WTC11 (cell line): ENCODE data around the gene STIM2.

Experiments used
- KAT7 ChIP-seq: sonication (generic); formaldehyde crosslinking; IDR thresholded peaks from 2 replicates; pipeline ENCODE4 v1.8.1; 2023; ENCODE audit warnings: missing genetic modification reagents, mild to moderate bottlenecking, borderline replicate concordance
- ZNF416 ChIP-seq: fragments of 250-450 bp; sonication (Bioruptor Pico); IDR thresholded peaks from 2 replicates; pipeline ENCODE4 v1.9.0; 2021; ENCODE audit warnings: mild to moderate bottlenecking, inconsistent platforms
- ZNF423 ChIP-seq: fragments of 250-450 bp; sonication (Bioruptor Pico); IDR thresholded peaks from 2 replicates; pipeline ENCODE4 v2.1.2; 2022; ENCODE audit warnings: mild to moderate bottlenecking, moderate library complexity
- TF ChIP-seq, protein P1 (sequence below): fragments of 200-600 bp; IDR thresholded peaks from 2 replicates; pipeline ENCODE4 v1.8.0; 2022; ENCODE audit warnings: antibody characterized with exemption
- TF ChIP-seq, protein P2 (sequence below): sonication (generic); formaldehyde crosslinking; conservative IDR thresholded peaks from 2 replicates; pipeline ENCODE4 v1.8.1; 2022; ENCODE audit warnings: mild to moderate bottlenecking, missing genetic modification reagents
- TF ChIP-seq, protein P3 (sequence below): sonication (generic); formaldehyde crosslinking; IDR thresholded peaks from 2 replicates; pipeline ENCODE4 v1.8.0; 2022; ENCODE audit warnings: mild to moderate bottlenecking, missing genetic modification reagents

GRCh38 chr4:27003642-27004113, 143.0 kb downstream of the STIM2 start:
- TF ChIP-seq, protein P1, sequence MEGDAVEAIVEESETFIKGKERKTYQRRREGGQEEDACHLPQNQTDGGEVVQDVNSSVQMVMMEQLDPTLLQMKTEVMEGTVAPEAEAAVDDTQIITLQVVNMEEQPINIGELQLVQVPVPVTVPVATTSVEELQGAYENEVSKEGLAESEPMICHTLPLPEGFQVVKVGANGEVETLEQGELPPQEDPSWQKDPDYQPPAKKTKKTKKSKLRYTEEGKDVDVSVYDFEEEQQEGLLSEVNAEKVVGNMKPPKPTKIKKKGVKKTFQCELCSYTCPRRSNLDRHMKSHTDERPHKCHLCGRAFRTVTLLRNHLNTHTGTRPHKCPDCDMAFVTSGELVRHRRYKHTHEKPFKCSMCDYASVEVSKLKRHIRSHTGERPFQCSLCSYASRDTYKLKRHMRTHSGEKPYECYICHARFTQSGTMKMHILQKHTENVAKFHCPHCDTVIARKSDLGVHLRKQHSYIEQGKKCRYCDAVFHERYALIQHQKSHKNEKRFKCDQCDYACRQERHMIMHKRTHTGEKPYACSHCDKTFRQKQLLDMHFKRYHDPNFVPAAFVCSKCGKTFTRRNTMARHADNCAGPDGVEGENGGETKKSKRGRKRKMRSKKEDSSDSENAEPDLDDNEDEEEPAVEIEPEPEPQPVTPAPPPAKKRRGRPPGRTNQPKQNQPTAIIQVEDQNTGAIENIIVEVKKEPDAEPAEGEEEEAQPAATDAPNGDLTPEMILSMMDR, result no peak
- TF ChIP-seq ZNF423 (CRISPR knock-in tag), result no peak
- TF ChIP-seq, protein P2, sequence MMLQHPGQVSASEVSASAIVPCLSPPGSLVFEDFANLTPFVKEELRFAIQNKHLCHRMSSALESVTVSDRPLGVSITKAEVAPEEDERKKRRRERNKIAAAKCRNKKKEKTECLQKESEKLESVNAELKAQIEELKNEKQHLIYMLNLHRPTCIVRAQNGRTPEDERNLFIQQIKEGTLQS (CRISPR knock-in tag), result no peak
- TF ChIP-seq ZNF416, result no peak
- no peak for TF ChIP-seq KAT7 (CRISPR knock-in tag)
- TF ChIP-seq, protein P3, sequence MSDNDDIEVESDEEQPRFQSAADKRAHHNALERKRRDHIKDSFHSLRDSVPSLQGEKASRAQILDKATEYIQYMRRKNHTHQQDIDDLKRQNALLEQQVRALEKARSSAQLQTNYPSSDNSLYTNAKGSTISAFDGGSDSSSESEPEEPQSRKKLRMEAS, result no peak
